ENCODE results near the gene PRKAG2. TPM values are rescaled to one million over a fixed set of nuclear protein-coding genes. Genes with fewer than 3 reads are reported as not detected.

PRKAG2 gene
- total and polyA plus RNA-seq, 2 of the 8 experiments (the other 6 are each of a cell fraction or from before 2014, with no cell fraction given), result 7.5 to 18.1 TPM

- TF ChIP-seq CHD7 (IDR thresholded peaks at IDR 0.05; ENCODE audit: insufficient replicate concordance, low read length) (no peak), POU5F1 (IDR thresholded peaks at IDR 0.05; ENCODE audit: low read depth, low read length) (no peak), POLR2AphosphoS5 (IDR thresholded peaks at IDR 0.05; ENCODE audit: low read depth, low read length) (no peak), ASH2L (IDR thresholded peaks at IDR 0.05; ENCODE audit: low read length) (no peak), JUND (IDR thresholded peaks at IDR 0.05; ENCODE audit: low read length) (no peak)
Observed at GRCh38 chr7:151769188-151769821, 107.6 kb downstream of the PRKAG2 start (continued).

Measured in H1 (cell line).